MV-4-11 (cell line): ENCODE data around the gene MTFR2.

Experiments used
- DNase-seq: peaks from one replicate; lab custom pipeline; 2025; lab: John Stamatoyannopoulos, UW

MTFR2 gene

GRCh38 chr6:136184738-136185137, 65.4 kb downstream of the MTFR2 start:
- peak; percentile 48 for DNase-seq

GRCh38 chr6:136181861-136182260, 68.2 kb downstream of the MTFR2 start:
- no peak for DNase-seq

GRCh38 chr6:136181512-136181833, 68.6 kb downstream of the MTFR2 start:
- DNase-seq = no peak
